Activated B cell treated with CpG ODN at 0.5 μM for 24 hours (primary cell): ENCODE measurements around the gene VPS26A. TPM values are rescaled to one million over a fixed set of nuclear protein-coding genes. Genes with fewer than 3 reads are reported as not detected.

ENCODE experiments used
- ATAC-seq: fragments of 200-7000 bp; cut with Tn5 transposase; one replicate; pipeline ENCODE4 v1.10.0; 2021; ENCODE audit warnings: low read depth, mild to moderate bottlenecking, moderate library complexity
- CTCF ChIA-PET: fragments of 350-600 bp; sonication (Branson Sonifier 250); formaldehyde crosslinking; loops from one replicate; lab custom pipeline; 2021; ENCODE audit warnings: antibody characterized with exemption; lab: Charles Lee
- POLR2A ChIA-PET: fragments of 350-600 bp; sonication (Branson Sonifier 250); formaldehyde crosslinking; loops from one replicate; lab custom pipeline; 2021; ENCODE audit warnings: antibody characterized with exemption; lab: Charles Lee
- DNase-seq: peaks from one replicate; pipeline ENCODE4 v3.0.0; 2022
- H3K27ac Mint-ChIP-seq: one replicate; pipeline ENCODE4 v1.8.0; 2020; ENCODE audit warnings: mixed read lengths
- H3K27me3 Mint-ChIP-seq: one replicate; pipeline ENCODE4 v1.8.0; 2021; ENCODE audit warnings: mixed read lengths
- H3K36me3 Mint-ChIP-seq: one replicate; pipeline ENCODE4 v1.8.0; 2021; ENCODE audit warnings: low read depth, mixed read lengths
- H3K4me1 Mint-ChIP-seq: one replicate; pipeline ENCODE4 v1.8.0; 2021; ENCODE audit warnings: mixed read lengths
- H3K4me3 Mint-ChIP-seq: one replicate; pipeline ENCODE4 v1.8.0; 2020; ENCODE audit warnings: mild to moderate bottlenecking, mixed read lengths
- H3K9me3 Mint-ChIP-seq: one replicate; pipeline ENCODE4 v1.8.0; 2020; ENCODE audit warnings: mixed read lengths
- CTCF ChIP-seq: fragments of 200-600 bp; IDR thresholded peaks from one replicate; pipeline ENCODE4 v1.8.0; 2022; ENCODE audit warnings: antibody characterized with exemption, mild to moderate bottlenecking
- intact Hi-C: fragments of 100-400 bp; cut with micrococcal nuclease; formaldehyde crosslinking; loops from one replicate; pipeline ENCODE4 v1.15.1; 2024
- total RNA-seq: library from RNA; stranded (reverse); gene quantifications from 2 replicates; pipeline ENCODE4 v1.2.3, GENCODE V29; 2022

Gene VPS26A
- total RNA-seq, 1 donor from 2014 or later = 29.5 TPM

GRCh38 chr10:69086001-69086509, 37.9 kb upstream of the VPS26A start:
- peaks cover 46% of the 10 kb centered on the region for H3K4me1 Mint-ChIP-seq

GRCh38 chr10:69087590-69088470, 36.1 kb upstream of the VPS26A start, which contains the start of gene SRGN:
Gene SRGN, plus strand, starts transcription at chr10:69088103. Its CDS starts 55 bp downstream, at chr10:69088158.
- Mint-ChIP-seq H3K4me3 (peak within 1 kb of the TSS; percentile 84), H3K36me3 (peaks cover 27% of the 10 kb centered on the region), H3K9me3 (no peaks in the 10 kb centered on the region), H3K4me1 (peaks cover 56% of the 10 kb centered on the region), H3K27me3 (no peaks in the 10 kb centered on the region), H3K27ac (peak within 1 kb of the TSS; percentile 95)
- ChIA-PET CTCF (interaction anchor here (1.5 to 1.9 kb wide), 2 partner anchors 22 to 82 kb away, joined by 4 to 6 read pairs; no protein-coding TSS in a partner anchor), POLR2A (interaction anchor here (0.5 to 3.4 kb wide), 19 partner anchors 10 to 1146 kb away, joined by 3 to 37 read pairs (median 6); partner anchors contain the start of genes CCAR1, DDX21, HNRNPH3 and SUPV3L1)
- intact Hi-C loops = loop anchor here (1.0 to 5.0 kb wide), 4 partner anchors 22 to 756 kb away; partner anchors contain the start of genes DDX50, HNRNPH3 and PBLD
- TF ChIP-seq CTCF = no peak
- DNase-seq = peak; percentile 26
- ATAC-seq = peak; percentile 71

More at GRCh38 chr10:69086001-69086509, 37.9 kb upstream of the VPS26A start:
- DNase-seq (no peak), ATAC-seq (no peak)
- H3K9me3 Mint-ChIP-seq = no peaks in the 10 kb centered on the region
- POLR2A ChIA-PET = interaction anchor here (0.9 kb wide), 1 partner anchor 49 kb away, joined by 3 read pairs; no protein-coding TSS in a partner anchor
- TF ChIP-seq CTCF = no peak
- intact Hi-C loops = loop anchor here (5.0 kb wide), 1 partner anchor 754 kb away; the partner anchor contains the start of genes HNRNPH3 and PBLD
- peak overlapping the region; percentile 81 for H3K27ac Mint-ChIP-seq
- H3K4me3 Mint-ChIP-seq = peak overlapping the region; percentile 59
- no peaks in the 10 kb centered on the region for H3K27me3 Mint-ChIP-seq
- CTCF ChIA-PET = no interaction called here
- H3K36me3 Mint-ChIP-seq = peaks cover 22% of the 10 kb centered on the region

- ChIA-PET CTCF (interaction anchor here (1.5 to 1.9 kb wide), 2 partner anchors 22 to 82 kb away, joined by 4 to 6 read pairs; no protein-coding TSS in a partner anchor), POLR2A (interaction anchor here (0.7 to 3.4 kb wide), 10 partner anchors 11 to 609 kb away, joined by 3 to 37 read pairs (median 6); partner anchors contain the start of genes DDX21 and SUPV3L1)
- DNase-seq (no peak), ATAC-seq (no peak)
- peak overlapping the region; percentile 95 for H3K27ac Mint-ChIP-seq
- no peaks in the 10 kb centered on the region for H3K27me3 Mint-ChIP-seq
- peak overlapping the region; percentile 84 for H3K4me3 Mint-ChIP-seq
- TF ChIP-seq CTCF = no peak
- H3K9me3 Mint-ChIP-seq = no peaks in the 10 kb centered on the region
- intact Hi-C loops = loop anchor here (1.0 to 5.0 kb wide), 3 partner anchors 131 to 756 kb away; partner anchors contain the start of genes DDX50, HNRNPH3 and PBLD
- H3K4me1 Mint-ChIP-seq = peaks cover 62% of the 10 kb centered on the region
- peaks cover 30% of the 10 kb centered on the region for H3K36me3 Mint-ChIP-seq
Observed at GRCh38 chr10:69088471-69088769, 35.6 kb upstream of the VPS26A start.

GRCh38 chr10:69088801-69089501, 35.0 kb upstream of the VPS26A start:
- Mint-ChIP-seq H3K4me1 (peaks cover 63% of the 10 kb centered on the region), H3K27ac (peak overlapping the region; percentile 95), H3K4me3 (peak overlapping the region; percentile 84), H3K9me3 (no peaks in the 10 kb centered on the region), H3K36me3 (peaks cover 31% of the 10 kb centered on the region), H3K27me3 (no peaks in the 10 kb centered on the region)
- TF ChIP-seq CTCF = no peak
- intact Hi-C loops = loop anchor here (1.0 to 5.0 kb wide), 7 partner anchors 28 to 757 kb away; partner anchors contain the start of genes DDX50, HNRNPH3 and PBLD
- ChIA-PET POLR2A (interaction anchor here (1.3 to 3.4 kb wide), 5 partner anchors 24 to 133 kb away, joined by 3 to 37 read pairs (median 19); partner anchors contain the start of gene DDX21), CTCF (interaction anchor here (8.5 kb wide), 1 partner anchor 83 kb away, joined by 169 read pairs; no protein-coding TSS in a partner anchor)
- no peak for ATAC-seq
- DNase-seq = no peak
